Nephron progenitor cell (in vitro differentiated cells): Measurements from ENCODE around the gene RUNX2.
A peak's percentile ranks its signal among the peaks of the same experiment; 100 is the strongest.

Source experiments
- DNase-seq: peaks from one replicate; pipeline ENCODE4 v3.0.0; 2021
- H3K27ac Mint-ChIP-seq: 2 replicates; pipeline ENCODE4 v1.8.0; 2021; ENCODE audit warnings: mild to moderate bottlenecking, moderate library complexity, mixed read lengths
- H3K27me3 Mint-ChIP-seq: 2 replicates; pipeline ENCODE4 v1.8.0; 2021; ENCODE audit warnings: mild to moderate bottlenecking, low read depth, mixed read lengths; ENCODE audit not compliant: poor library complexity
- H3K36me3 Mint-ChIP-seq: 2 replicates; pipeline ENCODE4 v1.8.0; 2021; ENCODE audit warnings: low read depth, mixed read lengths
- H3K4me1 Mint-ChIP-seq: 2 replicates; pipeline ENCODE4 v1.8.0; 2021; ENCODE audit warnings: mixed read lengths
- H3K4me3 Mint-ChIP-seq: 2 replicates; pipeline ENCODE4 v1.8.0; 2021; ENCODE audit warnings: mild to moderate bottlenecking, moderate library complexity, mixed read lengths
- H3K9me3 Mint-ChIP-seq: 2 replicates; pipeline ENCODE4 v1.8.0; 2021; ENCODE audit warnings: mild to moderate bottlenecking, moderate library complexity, mixed read lengths
- TF ChIP-seq, protein P1 (sequence below): fragments of 200-600 bp; sonication (generic); IDR thresholded peaks from 2 replicates; pipeline ENCODE4 v1.5.0; 2021; ENCODE audit warnings: antibody characterized with exemption

Gene RUNX2

DNA sequence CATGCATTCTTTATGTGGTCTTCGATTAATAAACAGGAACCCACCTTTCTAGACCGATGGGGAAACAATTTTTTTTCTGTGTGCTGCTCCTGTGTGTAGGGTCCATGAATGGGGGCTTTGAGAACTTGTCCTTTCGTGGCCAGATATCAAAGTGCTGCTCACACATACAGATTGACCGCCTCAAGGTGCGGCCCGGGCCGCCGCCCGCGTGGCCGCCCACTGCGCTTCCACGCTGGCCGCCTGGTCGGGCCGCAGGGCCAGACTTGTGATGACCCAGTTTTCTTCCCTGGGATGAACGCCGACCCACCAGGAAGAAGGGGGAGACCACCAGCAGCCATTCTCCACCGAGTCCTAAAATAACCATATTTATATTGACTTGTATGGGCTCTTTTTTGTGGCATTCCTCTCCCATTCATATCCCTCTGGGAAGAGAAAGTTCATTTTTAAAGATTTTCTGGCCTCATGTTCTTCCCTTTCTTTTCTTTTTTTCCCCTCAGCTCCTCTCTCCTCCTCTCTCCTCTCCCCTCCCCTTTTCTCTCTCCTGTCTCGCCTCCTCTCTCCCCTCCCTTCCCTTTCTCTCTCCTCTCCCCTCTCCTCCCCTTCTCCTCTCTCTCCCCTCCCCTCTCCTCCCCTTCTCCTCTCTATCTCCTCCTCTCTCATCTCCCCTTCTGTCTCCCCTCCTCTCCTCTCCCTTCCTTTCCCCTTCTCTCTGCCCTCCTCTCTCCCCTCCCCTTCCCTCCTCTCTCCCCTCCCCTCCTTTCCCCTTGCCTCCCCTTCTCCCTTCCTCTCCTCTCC is 314.4 kb downstream of the RUNX2 start:
- Mint-ChIP-seq H3K27ac (no peak overlapping the region), H3K9me3 (no peaks in the 10 kb centered on the region), H3K4me3 (no peak overlapping the region), H3K27me3 (peaks cover 8% of the 10 kb centered on the region), H3K4me1 (peaks cover 51% of the 10 kb centered on the region), H3K36me3 (no peaks in the 10 kb centered on the region)
- TF ChIP-seq, protein P1, sequence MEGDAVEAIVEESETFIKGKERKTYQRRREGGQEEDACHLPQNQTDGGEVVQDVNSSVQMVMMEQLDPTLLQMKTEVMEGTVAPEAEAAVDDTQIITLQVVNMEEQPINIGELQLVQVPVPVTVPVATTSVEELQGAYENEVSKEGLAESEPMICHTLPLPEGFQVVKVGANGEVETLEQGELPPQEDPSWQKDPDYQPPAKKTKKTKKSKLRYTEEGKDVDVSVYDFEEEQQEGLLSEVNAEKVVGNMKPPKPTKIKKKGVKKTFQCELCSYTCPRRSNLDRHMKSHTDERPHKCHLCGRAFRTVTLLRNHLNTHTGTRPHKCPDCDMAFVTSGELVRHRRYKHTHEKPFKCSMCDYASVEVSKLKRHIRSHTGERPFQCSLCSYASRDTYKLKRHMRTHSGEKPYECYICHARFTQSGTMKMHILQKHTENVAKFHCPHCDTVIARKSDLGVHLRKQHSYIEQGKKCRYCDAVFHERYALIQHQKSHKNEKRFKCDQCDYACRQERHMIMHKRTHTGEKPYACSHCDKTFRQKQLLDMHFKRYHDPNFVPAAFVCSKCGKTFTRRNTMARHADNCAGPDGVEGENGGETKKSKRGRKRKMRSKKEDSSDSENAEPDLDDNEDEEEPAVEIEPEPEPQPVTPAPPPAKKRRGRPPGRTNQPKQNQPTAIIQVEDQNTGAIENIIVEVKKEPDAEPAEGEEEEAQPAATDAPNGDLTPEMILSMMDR: no peak
- no peak for DNase-seq

DNA sequence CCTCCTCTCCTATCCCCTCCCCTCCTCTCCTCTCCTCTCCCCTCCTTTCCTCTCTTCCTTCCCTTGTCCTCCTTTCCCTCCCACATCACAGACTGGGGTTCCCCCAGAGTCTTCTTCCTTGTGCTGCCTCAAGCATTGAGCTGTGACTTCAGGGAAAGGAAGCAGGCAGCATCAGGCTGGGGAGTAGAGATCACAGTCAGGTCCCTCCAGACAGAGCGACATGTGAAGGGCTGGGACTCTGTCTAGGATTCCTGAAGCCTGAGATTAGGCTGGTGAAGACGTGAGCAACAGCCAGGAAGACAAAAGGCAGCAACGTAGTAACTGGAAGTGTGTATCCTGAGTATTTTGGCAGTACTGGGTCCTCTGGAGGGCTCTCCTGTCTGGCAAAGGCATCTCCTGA is 315.0 kb downstream of the RUNX2 start:
- TF ChIP-seq, protein P1: no peak
- H3K4me3 Mint-ChIP-seq: no peak overlapping the region
- H3K27me3 Mint-ChIP-seq: peaks cover 8% of the 10 kb centered on the region
- no peaks in the 10 kb centered on the region for H3K36me3 Mint-ChIP-seq
- DNase-seq: no peak
- H3K27ac Mint-ChIP-seq: no peak overlapping the region
- H3K4me1 Mint-ChIP-seq: peaks cover 47% of the 10 kb centered on the region
- H3K9me3 Mint-ChIP-seq: no peaks in the 10 kb centered on the region

DNA sequence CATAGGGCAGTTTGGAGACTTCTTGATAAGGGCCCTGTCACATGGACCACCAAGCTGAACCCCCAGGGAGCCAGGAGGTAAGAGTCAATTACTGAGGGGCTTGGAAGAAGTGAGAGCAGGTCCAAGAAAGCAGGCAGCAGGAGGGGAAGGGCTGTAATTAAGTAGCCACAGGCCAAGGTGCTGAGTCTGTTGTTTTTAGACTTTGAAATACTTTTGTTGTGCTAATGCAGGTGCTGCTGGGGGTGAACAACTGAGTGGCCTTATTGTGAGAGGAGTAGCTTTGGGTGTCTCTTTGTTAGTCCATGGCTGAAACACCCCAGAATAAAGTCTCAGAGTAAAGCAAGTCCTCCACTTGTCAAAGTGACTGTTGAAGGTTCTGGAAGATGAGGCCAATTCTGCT is 316.6 kb downstream of the RUNX2 start:
- H3K27ac Mint-ChIP-seq: no peak overlapping the region
- H3K36me3 Mint-ChIP-seq: no peaks in the 10 kb centered on the region
- no peak for DNase-seq
- no peaks in the 10 kb centered on the region for H3K9me3 Mint-ChIP-seq
- TF ChIP-seq, protein P1: no peak
- peaks cover 8% of the 10 kb centered on the region for H3K27me3 Mint-ChIP-seq
- H3K4me3 Mint-ChIP-seq: no peak overlapping the region
- H3K4me1 Mint-ChIP-seq: peaks cover 34% of the 10 kb centered on the region

DNA sequence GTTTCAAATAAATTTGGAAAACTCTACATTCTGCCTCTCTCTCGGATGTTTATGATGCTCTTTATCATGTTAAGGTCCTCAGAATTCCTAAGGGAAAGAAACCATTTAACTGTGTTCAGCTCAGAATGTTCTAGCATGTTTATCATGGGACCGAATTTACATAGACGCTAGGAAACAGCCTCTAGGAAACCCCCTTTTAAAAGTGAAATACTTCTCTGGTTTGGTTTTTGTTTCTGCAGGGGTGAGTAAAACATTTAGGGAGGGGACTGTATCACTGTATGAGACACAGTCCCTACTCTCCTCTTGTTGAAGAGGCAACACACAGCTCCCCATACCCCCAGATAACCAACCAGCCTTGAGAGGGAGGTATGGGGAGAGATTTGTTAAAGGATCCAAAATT is 317.2 kb downstream of the RUNX2 start:
- H3K4me3 Mint-ChIP-seq: no peak overlapping the region
- H3K9me3 Mint-ChIP-seq: no peaks in the 10 kb centered on the region
- H3K27ac Mint-ChIP-seq: no peak overlapping the region
- no peaks in the 10 kb centered on the region for H3K36me3 Mint-ChIP-seq
- peaks cover 31% of the 10 kb centered on the region for H3K4me1 Mint-ChIP-seq
- H3K27me3 Mint-ChIP-seq: peaks cover 10% of the 10 kb centered on the region
- no peak for DNase-seq
- TF ChIP-seq, protein P1: no peak

DNA sequence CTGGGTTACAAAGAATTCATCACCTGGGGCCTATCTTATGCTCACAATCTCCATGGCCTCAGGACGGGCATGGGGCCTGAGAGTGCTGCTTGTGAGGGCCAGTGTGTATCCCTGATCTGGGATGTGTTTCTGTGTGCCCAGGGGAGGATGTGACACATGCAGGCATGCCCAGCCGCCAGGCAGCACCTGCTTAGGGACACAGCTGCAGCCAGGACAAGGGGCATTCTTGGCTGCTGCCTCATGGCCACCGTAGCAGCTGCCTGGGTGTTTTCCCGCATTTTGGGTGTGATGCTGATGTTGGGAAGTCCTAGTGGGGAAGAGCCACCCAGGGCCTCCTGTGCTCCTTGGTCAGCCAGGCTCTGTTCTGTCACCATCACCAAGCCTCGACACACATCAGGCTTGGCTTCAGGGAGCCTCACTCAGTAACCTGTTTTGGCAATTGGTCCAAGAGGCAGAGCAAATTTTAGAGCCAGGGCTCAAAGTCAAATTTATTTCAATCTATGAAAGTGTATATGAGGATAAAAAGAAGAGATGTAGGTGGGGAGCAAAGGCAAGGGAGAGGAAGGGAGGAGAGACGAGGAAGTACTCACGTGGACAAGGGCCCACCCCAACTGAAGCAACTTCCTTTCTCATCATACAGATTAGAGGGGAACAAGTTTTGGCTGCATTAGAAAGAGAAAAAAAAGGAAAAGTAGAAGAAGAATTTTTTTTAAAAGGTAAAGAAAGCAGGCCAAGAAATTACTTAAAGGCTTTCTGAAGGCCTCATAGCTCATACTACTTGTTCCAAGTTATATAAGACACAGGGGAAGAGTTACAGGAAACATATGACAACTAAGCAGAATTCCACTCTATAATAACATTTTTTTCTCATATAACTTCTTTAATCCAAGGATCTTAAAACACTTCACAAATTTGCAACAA is 319.5 kb downstream of the RUNX2 start:
- no peak overlapping the region for H3K4me3 Mint-ChIP-seq
- DNase-seq: no peak
- H3K27me3 Mint-ChIP-seq: peaks cover 24% of the 10 kb centered on the region
- peak overlapping the region; percentile 50 for H3K27ac Mint-ChIP-seq
- TF ChIP-seq, protein P1: no peak
- H3K9me3 Mint-ChIP-seq: no peaks in the 10 kb centered on the region
- H3K36me3 Mint-ChIP-seq: no peaks in the 10 kb centered on the region
- H3K4me1 Mint-ChIP-seq: peaks cover 22% of the 10 kb centered on the region
